HG03280 (cell line): ENCODE data around the gene SLC39A11.
"Not testable (repeated sequence)": the region's sequence is repeated elsewhere in the genome, so short reads cannot be mapped to it uniquely, and the experiment has no call there.

Experiments
- ATAC-seq: cut with Tn5 transposase; IDR thresholded peaks from one replicate; pipeline ENCODE4 v1.9.1; 2021; ENCODE audit warnings: mild to moderate bottlenecking, moderate library complexity; ENCODE audit not compliant: unreplicated experiment

The SLC39A11 gene

GRCh38 chr17:73092523-73093135 lies at the start of gene SLC39A11:
TSS of gene SLC39A11 (minus strand) at chr17:73092688. CDS start at chr17:73088764, 3,924 bp downstream.
- ATAC-seq, result peak; percentile 98

GRCh38 chr17:73141411-73141810 lies 48.9 kb upstream of the SLC39A11 start:
- no peak for ATAC-seq

- ATAC-seq, result no peak
These were observed 48.1 kb upstream of the SLC39A11 start for GRCh38 chr17:73140566-73140965.

- no peak for ATAC-seq
These were observed 46.8 kb upstream of the SLC39A11 start for GRCh38 chr17:73139296-73139695.

GRCh38 chr17:73138541-73139138 lies 46.2 kb upstream of the SLC39A11 start:
- no peak for ATAC-seq

- no peak for ATAC-seq
These were observed 44.9 kb upstream of the SLC39A11 start for GRCh38 chr17:73137376-73137775.

GRCh38 chr17:73135766-73136165 lies 43.3 kb upstream of the SLC39A11 start:
- no peak for ATAC-seq

GRCh38 chr17:73133911-73134649 lies 41.6 kb upstream of the SLC39A11 start:
- no peak for ATAC-seq

- no peak for ATAC-seq
These were observed 39.6 kb upstream of the SLC39A11 start for GRCh38 chr17:73132085-73132492.

GRCh38 chr17:73131439-73131838 lies 39.0 kb upstream of the SLC39A11 start:
- not testable (repeated sequence) for ATAC-seq

GRCh38 chr17:73130977-73131376 lies 38.5 kb upstream of the SLC39A11 start:
- no peak for ATAC-seq

- no peak for ATAC-seq
These were observed 36.0 kb upstream of the SLC39A11 start for GRCh38 chr17:73128496-73128895.

GRCh38 chr17:73126716-73127473 lies 34.4 kb upstream of the SLC39A11 start:
- ATAC-seq, result no peak

- ATAC-seq, result no peak
These were observed 31.3 kb upstream of the SLC39A11 start for GRCh38 chr17:73123606-73124320.

GRCh38 chr17:73122953-73123605 lies 30.6 kb upstream of the SLC39A11 start:
- no peak for ATAC-seq

GRCh38 chr17:73121506-73121905 lies 29.0 kb upstream of the SLC39A11 start:
- no peak for ATAC-seq

GRCh38 chr17:73119631-73120030 lies 27.1 kb upstream of the SLC39A11 start:
- no peak for ATAC-seq

- no peak for ATAC-seq
These were observed 26.5 kb upstream of the SLC39A11 start for GRCh38 chr17:73118951-73119391.

- no peak for ATAC-seq
These were observed 25.7 kb upstream of the SLC39A11 start for GRCh38 chr17:73118139-73118538.

- ATAC-seq, result no peak
These were observed 19.8 kb upstream of the SLC39A11 start for GRCh38 chr17:73112246-73112645.
